IPS DF 4.7 (cell line): ENCODE results near the gene LYPD4.
"Not testable (repeated sequence)": the region's sequence is repeated elsewhere in the genome, so short reads cannot be mapped to it uniquely, and the experiment has no call there.

Experiments used
- DNase-seq: peaks from one replicate; pipeline ENCODE4 v3.0.0-alpha.2; 2013; ENCODE audit warnings: low spot score; ENCODE audit errors: extremely low read depth

Gene LYPD4

DNA sequence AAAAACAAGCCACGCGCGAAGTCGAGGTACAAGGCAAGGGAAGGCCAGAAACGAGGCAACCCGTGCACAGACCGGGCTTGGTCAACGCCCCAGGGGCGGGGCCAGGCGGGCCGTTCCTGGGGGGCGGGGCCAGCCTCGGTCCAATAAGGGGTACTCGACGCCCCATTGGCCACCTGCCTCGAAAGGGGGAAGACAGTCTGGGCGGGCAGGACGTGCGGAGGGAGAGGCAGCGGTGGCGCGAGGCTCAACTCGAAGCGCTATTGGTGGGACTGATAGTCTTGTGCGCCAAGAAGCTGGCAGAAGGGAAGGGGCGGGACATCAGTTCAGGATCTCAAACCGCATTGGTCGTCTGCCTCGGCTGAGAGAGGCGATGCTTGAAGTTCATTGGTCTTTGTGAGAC, at the start of gene LYPD4:
LYPD4 (minus strand) TSS at position 83 of the 400 bp plus-strand sequence. CDS start 5,398 bp downstream, outside the sequence.
- DNase-seq: no peak

GRCh38 chr19:41893899-41894298, 49.4 kb upstream of the LYPD4 start:
- DNase-seq: no peak

DNA sequence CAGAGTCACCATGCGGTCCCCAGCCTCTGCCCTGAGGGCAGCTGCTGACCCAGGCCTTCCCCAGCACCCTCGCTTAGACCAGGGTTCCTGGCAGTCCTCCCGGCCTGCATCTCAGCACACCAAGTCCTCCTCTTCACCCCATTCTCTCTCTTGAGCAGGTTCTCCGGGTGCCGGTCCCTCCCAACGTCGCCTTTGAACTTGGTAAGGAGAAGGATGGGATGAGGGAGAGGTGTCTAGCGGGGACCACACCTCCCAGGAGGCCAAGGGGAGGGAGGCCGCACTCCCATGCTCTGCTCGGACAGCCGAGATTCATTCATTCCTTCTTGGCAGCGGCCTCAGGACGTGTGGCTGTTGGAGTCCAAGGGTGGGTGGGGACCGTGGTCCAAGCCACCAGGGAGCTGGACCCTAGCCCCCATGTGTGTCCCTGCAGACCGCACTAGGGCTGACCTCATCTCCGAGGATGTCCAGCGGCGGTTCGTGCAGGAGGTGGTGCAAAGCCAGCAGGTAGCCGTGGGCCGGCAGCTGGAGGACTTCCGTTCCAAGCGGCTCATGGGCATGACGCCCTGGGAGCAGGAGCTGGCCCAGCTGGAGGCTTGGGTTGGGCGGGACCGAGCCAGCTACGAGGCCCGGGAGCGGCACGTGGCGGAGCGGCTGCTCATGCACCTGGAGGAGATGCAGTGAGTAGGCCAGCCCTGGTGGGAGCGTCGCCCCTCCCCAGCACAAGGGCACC, 47.9 kb upstream of the LYPD4 start:
- DNase-seq: no peak

DNA sequence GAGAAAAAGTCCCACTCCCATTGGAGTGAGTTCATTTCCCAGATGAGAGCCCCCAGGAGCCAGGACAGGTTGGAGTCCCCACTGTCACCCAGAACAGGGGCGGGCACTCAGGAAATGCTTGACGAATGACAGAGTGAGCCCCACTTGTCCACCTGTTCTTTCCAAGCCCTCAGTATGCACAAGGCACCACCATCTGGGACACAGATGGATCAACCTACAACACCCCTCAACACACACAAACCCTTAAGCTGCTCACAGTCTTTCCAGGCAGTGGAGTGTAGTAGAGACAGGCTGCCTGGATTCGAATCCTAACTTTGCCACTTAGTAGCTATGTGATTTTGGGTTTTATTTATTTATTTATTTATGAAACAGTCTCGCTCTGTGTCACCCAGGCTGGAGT, 46.5 kb upstream of the LYPD4 start:
- DNase-seq: no peak

DNA sequence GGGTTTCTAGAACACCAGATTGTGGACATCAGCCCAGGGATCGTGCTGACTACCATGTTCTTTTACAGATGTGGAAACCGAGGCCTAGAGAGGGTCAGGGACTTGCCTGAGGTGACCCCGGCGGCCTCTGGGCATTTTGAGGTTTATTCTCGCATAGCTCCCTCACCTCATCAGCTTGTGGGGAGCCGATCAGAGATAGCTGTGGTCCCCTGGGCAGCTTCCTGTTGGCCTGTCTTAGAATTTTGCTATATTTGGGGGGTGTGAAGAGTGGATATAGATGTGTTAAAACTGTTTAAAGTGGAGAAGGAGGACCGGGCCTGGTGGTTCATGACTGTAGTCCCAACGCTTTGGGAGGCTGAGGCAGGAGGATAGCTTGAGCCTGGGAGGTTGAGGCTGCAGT, 45.4 kb upstream of the LYPD4 start:
- no peak for DNase-seq

DNA sequence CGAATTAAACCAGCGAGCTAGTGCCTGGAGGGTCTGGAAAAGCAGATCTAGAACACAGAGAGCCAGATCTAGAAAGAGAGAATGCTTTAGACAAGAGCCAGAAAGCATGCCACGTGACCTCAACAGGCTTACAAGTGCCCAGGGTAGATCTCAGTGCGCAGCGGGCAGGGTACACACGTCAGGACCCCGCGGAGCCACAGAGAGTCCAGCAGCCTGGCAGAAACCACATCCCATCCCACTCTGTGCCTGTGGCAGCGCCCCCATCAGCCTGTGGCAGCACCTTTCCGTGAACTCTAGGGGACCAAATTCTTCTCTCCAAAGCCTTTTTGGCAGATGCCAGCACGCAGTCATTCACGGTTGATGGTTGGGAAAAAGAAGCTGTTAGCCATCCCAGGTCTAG, 44.4 kb upstream of the LYPD4 start:
- no peak for DNase-seq

DNA sequence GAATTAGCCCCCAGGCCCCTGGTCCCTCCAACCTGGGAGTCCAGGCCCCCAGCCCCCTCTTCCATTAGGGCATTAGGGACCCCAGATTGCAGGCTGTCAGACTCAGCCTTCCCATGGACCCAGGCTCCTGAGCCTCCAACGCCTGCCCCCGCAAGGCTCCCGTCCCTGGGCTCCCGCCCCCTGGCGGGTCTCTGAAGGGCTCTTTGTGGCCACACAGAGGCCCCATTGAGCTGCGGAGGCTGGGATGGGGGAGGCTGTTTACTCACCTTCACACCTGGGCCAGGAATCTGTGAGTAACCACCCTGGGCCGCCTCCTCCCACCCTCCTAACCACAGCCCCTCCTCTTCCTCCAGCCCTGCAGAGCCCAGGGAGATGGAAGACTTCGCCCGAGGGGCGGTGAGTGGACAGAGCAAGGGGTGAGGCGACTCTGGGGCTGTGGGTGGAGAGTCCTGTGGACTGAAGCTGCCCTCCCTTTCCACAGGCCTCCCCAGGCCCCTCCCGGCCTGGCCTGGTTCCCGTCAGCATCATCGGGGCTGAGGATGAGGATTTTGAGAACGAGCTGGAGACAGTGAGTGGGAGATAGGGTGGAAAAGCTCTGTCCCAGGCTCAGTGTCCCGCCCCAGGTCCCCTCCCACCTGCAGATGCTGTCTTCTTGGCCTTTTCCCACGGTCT, 43.4 kb upstream of the LYPD4 start:
- DNase-seq: no peak

DNA sequence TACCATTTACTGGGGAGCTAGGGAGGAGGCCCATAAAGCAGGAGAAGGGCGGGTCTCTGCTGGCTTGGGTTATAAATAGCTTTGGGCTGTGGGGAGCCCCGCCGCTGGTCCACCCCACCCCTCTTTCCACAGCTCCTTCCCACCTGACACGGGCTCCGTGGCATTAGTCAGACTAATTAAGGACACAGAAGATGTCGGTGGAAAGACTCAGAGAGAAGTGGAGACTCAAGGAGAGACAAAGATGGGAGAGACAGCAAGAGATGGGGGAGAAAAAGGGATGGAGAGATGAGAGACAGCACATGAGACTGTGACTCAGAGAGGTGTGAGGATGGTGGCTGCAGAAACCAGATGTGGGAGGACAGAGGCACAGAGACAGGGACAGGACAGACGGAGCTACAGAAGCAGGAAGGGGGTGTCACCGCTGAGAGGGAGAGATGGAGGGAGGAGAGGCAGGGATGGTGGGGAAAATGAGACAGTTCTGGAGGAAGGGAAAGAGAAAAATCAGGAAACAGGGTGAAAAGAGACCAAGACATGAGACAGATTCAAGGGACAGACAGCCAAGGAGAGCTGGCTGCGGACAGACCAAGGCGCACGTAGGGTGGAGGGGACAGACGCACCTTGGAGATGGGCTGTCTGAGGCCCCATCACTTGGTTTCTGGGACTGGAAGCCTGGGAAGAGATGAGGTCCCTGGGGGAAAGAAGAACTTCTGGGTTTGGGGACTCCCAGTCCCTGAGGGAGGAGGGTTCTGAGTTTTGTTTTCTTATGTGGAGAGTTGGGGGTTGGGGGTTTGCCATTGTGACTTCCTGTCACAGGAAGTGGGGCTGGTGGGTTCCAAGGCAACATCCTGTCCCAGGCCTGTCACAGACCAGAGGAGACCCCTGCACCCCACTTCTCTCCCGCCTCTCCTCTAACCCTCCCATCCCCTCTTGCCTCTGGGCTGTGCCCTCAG, 42.6 kb upstream of the LYPD4 start:
- DNase-seq: no peak

GRCh38 chr19:41883821-41884733, 39.6 kb upstream of the LYPD4 start:
- DNase-seq: no peak

GRCh38 chr19:41883463-41883820, 39.0 kb upstream of the LYPD4 start:
- no peak for DNase-seq

- no peak for DNase-seq
These were observed 38.3 kb upstream of the LYPD4 start, which contains the start of gene ARHGEF1 for GRCh38 chr19:41882568-41883462. ARHGEF1 (plus strand) TSS chr19:41883184; CDS start chr19:41888083, 4,899 bp downstream.

DNA sequence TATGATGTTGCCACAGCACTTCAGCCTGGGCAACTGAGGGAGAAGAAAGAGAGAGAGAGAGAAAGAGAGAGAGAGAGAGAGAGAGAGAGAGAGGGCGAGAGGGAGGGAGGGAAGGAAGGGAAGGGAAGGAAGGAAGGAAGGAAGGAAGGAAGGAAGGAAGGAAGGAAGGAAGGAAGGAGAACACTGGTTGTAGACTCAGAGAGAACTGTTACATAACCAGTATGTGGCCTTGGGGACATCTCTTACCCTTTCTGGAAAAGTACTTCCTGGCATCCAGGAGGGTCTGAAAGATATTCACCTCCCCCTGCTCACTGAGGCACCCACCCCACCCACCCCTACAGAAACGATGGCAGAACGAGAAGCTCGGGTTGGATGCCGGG, 35.8 kb upstream of the LYPD4 start:
- DNase-seq: no peak

DNA sequence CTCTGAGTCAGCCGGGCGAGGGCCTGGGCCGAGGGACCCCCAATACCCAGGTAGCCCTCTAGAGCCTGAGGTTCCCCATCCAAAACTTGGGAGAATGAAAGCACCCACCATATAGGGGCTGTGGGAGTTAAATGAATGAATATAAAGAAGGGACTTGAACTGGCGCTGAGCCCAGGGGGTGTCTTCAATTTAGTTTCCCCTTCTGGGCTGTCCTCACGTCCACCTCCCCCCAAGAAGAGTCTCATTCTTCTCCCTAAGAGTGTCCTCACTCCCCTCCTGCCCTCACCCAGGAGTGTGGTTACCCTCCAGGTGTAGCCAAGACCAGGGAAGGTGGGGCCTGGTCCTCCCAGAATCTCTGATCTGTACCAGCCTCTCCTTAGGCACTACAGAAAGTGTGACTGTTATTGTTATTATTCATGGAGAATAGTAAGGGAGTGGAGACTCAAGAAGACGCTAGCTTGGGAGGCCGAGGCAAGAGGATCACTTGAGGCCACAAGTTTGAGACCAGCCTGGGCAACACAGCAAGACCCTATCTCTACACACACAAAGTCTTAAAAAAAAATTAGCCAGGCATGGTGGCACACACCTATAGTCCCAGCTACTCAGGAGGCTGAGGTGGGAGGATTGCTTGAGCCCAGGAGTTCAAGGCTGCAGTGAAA, 35.3 kb upstream of the LYPD4 start:
- no peak for DNase-seq

- no peak for DNase-seq
These were observed 34.6 kb upstream of the LYPD4 start for GRCh38 chr19:41879080-41879479.

DNA sequence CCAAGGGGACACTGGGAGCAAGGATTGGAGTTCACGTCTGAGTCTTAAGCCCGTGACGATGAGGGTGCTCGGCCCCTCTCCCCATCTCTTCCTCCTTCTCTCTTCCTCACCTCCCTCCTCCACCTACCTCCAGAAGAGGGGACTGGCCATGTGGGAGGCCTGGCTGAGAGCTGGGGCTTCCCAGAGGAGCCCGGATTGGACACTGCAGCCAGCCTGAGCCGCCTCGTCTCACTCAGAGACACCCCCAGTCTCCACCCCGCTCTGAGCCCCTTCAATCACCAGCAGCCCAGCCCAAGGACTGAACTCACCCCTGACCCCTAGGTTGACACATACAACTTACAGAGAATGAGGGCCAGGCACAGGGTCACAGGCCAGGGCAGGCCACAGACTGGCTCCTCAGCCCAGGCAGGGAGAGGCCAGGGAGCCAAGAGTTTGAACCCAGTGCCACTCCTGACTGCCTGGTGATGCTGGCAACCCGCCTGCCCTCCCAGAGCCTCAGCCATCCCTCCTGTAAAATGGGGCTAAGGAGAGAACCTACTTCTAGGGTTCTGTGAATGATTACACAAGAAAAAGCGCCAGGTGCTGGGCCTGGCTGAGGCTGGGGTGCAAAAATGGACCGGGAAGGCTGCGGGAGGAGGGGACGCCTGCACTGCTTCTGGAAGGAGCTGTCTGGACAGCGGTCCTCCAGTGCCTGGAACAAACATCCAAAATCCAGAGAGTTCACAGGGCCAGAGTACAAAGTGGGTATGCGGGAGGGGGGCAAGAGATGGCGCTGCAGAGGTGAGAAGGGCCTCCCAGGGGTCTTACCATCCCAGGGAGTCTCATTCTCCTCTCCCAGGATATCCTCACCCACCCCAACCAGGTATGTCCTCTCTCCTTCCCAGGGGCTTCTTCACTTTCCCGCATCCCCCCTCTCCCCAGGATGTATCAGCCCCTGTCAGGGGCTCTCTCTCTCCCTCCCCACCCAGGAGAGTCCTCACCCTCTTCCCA, 33.7 kb upstream of the LYPD4 start:
- no peak for DNase-seq

DNA sequence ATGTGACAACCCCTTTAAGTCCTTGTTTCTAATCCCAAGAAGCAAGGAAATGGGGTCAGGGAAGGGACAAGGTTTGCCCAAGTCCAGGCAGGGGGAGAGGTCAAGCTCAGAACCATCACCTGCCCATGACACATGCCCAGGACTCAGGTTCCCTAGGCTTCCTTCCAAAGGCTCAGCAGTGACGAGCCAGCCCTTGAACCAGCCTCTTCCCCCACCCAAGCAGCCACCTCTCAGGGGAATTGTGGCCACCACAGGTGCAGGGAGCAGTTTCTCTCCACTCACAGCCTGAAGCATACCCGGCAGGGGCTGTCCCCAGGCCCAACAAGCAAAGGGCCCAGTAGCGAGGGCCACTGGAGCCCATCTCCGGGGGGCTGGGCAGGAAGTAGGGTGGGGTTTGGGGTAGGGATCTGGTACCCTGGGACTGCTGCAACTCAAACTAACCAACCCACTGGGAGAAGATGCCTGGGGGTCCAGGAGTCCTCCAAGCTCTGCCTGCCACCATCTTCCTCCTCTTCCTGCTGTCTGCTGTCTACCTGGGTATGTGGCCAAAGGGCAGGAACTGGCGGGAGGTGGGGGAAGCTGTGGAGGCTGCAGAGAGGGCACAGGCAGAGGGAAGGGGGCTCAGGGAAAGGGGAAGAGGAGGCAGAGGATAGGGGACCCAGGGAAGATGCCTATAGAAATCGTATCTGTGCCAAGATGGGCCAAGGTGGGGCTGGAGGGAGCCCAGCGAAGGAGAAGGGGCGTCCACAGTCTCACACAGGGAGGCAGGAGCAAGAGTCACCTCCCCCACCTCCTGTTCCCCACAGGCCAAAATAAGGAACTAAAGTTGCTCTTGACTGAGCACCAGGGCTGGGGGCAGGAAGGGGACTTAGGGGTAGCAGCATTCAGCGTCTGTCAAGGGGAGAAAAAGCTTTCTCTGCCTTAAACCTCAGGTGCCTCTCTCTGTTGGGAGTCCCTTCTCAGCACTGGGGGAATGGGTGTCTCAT, 32.7 kb upstream of the LYPD4 start, which contains the start of gene CD79A:
CD79A (plus strand) TSS at position 433 of the 986 bp plus-strand sequence; CDS start at position 459, 26 bp downstream.
- no peak for DNase-seq

DNA sequence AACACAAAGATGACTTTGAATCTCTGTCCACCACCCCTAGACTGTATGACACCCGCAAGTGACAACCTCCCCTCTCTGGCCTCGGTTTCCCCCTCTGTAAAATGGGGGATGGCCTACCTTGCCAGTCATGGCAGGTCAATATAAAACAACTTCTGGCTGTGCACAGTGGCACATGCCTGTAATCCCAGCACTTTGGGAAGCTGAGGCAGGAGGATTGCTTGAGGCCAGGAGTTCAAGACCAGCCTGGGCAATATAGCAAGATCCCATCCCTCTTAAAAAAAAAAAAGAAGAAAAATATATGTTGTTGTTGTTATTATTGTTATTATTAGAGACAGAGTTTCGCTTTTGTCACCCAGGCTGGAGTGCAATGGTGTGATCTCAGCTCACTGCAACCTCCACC, 31.5 kb upstream of the LYPD4 start:
- DNase-seq: not testable (repeated sequence)
